ENCODE results near the gene FAM20C. TPM values are rescaled to one million over a fixed set of nuclear protein-coding genes. Genes with fewer than 3 reads are reported as not detected.

The FAM20C gene
- total RNA-seq, 4 donors from 2014 or later = 3.8 to 28.8 (median 16.4) TPM

DNA sequence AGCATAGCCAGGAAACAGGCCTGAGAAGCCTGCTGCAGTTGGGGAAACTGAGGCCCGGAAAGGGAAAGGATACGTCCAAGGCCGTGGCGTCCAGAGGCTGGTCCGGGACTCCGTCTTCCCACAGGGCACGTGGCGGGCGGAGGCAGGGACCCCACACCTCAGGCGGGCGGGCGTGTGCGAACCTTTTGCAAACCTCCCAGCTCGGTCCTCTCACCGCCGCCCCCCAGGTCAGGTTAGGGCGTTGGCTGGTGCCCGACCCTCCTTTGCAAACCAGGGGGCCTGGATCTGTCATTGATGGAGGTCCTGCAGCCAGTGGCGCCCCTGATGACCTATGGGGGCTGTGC is 19.3 kb downstream of the FAM20C start:
- intact Hi-C loops (cut with DNase I; ENCODE audit: low total_unique reads) = no loop called here
- Histone ChIP-seq H3K4me1 (no peaks in the 10 kb centered on the region), H3K27ac (no peak overlapping the region), H3K4me3 (no peak overlapping the region), H3K9me3 (no peaks in the 10 kb centered on the region), H3K27me3 (no peaks in the 10 kb centered on the region), H3K36me3 (no peaks in the 10 kb centered on the region)
- TF ChIP-seq POLR2A (IDR thresholded peaks at IDR 0.05) = no peak
- TF ChIP-seq, protein P1, sequence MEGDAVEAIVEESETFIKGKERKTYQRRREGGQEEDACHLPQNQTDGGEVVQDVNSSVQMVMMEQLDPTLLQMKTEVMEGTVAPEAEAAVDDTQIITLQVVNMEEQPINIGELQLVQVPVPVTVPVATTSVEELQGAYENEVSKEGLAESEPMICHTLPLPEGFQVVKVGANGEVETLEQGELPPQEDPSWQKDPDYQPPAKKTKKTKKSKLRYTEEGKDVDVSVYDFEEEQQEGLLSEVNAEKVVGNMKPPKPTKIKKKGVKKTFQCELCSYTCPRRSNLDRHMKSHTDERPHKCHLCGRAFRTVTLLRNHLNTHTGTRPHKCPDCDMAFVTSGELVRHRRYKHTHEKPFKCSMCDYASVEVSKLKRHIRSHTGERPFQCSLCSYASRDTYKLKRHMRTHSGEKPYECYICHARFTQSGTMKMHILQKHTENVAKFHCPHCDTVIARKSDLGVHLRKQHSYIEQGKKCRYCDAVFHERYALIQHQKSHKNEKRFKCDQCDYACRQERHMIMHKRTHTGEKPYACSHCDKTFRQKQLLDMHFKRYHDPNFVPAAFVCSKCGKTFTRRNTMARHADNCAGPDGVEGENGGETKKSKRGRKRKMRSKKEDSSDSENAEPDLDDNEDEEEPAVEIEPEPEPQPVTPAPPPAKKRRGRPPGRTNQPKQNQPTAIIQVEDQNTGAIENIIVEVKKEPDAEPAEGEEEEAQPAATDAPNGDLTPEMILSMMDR (IDR thresholded peaks at IDR 0.05) = no peak
- no peak for DNase-seq

DNA sequence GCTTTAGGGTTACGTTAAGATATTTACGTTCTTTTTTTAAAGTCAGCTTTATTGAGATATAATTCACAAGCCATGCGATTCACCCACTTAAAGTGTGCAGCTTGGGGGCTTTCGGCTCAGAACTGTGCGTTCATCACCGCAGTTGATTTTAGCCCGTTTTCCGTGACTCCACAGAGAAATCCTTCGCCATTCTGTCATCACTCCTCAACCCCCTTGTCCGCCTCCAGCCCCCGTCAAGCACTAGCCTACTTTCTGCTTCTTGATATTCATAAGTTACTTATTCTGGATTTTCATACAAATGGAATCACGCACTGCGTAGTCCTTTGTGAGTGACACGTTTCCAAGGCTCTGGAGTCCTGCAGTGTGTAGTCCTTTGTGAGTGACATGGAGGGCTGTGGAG is 20.4 kb downstream of the FAM20C start:
- Histone ChIP-seq H3K27me3 (no peaks in the 10 kb centered on the region), H3K4me3 (no peak overlapping the region), H3K4me1 (no peaks in the 10 kb centered on the region), H3K27ac (no peak overlapping the region), H3K36me3 (no peaks in the 10 kb centered on the region), H3K9me3 (no peaks in the 10 kb centered on the region)
- TF ChIP-seq, protein P1 (IDR thresholded peaks at IDR 0.05) = no peak
- TF ChIP-seq POLR2A (IDR thresholded peaks at IDR 0.05) = no peak
- no peak for DNase-seq
- intact Hi-C loops (cut with DNase I; ENCODE audit: low total_unique reads) = no loop called here

DNA sequence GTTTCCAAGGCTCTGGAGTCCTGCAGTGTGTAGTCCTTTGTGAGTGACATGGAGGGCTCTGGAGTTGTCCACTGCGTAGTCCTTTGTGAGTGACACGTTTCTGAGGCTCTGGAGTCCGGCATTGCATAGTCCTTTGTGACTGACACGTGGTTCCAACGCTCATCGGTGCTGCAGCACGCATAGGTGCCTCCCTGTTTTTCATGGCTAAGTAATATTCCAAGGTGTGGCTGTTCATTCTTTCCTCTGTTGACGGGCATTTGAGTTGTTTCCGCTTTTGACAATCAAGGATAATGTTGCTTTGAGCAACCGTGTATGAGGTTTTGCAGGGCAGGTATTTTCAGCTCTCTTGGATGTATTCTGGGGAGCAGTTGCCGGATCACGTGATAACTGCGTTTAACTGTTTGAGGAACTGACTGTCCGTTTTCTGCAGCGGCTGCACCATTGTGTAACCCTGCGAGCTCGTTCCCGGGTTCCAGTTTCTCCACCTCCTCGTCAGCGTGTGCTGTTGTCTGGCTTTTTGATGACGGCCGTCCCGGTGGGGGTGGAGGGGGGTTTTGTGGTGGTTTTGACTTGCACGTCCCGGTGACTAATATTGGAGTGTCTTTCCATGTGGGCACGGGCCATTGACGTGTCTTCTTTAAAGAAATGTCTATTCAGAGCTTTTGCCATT is 21.1 kb downstream of the FAM20C start:
- Histone ChIP-seq H3K27ac (no peak overlapping the region), H3K9me3 (no peaks in the 10 kb centered on the region), H3K36me3 (no peaks in the 10 kb centered on the region), H3K27me3 (no peaks in the 10 kb centered on the region), H3K4me3 (no peak overlapping the region), H3K4me1 (no peaks in the 10 kb centered on the region)
- DNase-seq = no peak
- intact Hi-C loops (cut with DNase I; ENCODE audit: low total_unique reads) = no loop called here
- TF ChIP-seq, protein P1 (IDR thresholded peaks at IDR 0.05) = no peak
- TF ChIP-seq POLR2A (IDR thresholded peaks at IDR 0.05) = no peak

DNA sequence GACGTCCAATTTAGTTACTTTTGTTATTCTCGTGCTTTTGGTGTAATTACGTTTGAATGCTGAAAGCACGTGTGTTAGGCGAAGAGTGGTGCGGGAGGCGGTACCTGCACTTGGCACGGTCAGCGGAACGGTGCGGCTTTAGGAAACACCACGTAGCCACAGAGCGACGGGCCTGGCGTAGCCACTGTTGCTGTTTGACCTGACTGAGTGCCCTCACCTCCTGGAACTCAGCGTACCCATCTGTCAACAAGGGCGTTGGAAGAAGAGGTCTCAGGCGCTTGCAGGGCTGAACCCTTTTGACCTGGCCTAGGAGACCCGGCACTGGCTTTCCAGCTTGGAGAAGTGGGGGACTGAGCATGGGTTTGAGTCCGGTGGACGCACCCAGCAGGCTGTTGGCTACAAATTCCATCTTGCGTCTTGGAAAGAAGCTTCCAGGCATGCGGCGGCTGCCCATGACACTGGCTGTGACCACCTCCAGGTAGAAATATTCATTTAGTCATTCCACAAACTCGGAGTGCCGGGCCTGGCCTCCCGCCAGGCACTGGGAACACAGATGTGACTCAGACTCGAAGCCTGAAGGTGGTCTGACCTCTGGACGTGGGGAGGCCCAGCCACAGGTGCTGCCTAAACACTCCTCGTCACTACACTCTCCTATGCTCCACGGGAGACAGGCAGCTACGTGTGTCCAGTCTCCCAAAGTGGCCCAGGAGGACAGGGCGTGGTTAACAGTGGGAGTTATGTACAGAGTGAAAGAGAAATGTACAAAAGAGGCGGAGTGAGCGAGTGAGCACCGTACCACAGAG is 22.2 kb downstream of the FAM20C start:
- TF ChIP-seq POLR2A (IDR thresholded peaks at IDR 0.05) = no peak
- TF ChIP-seq, protein P1 (IDR thresholded peaks at IDR 0.05) = no peak
- H3K4me3 ChIP-seq = no peak overlapping the region
- intact Hi-C loops (cut with DNase I; ENCODE audit: low total_unique reads) = no loop called here
- H3K9me3 ChIP-seq = no peaks in the 10 kb centered on the region
- H3K4me1 ChIP-seq = no peaks in the 10 kb centered on the region
- no peak overlapping the region for H3K27ac ChIP-seq
- H3K27me3 ChIP-seq = no peaks in the 10 kb centered on the region
- DNase-seq = no peak
- no peaks in the 10 kb centered on the region for H3K36me3 ChIP-seq
